NCI-H128 (cell line): Measurements from ENCODE around the gene NF1.

Source experiments
- DNase-seq: peaks from one replicate; lab custom pipeline; 2025; ENCODE audit not compliant: unreplicated experiment; lab: John Stamatoyannopoulos, UW

Gene NF1

GRCh38 chr17:31418773-31419350 is 324.1 kb downstream of the NF1 start:
- DNase-seq, result no peak

- no peak for DNase-seq
Measured at GRCh38 chr17:31422443-31422842, 327.7 kb downstream of the NF1 start.

GRCh38 chr17:31424944-31425281 is 330.1 kb downstream of the NF1 start:
- no peak for DNase-seq

- DNase-seq, result no peak
Measured at GRCh38 chr17:31425282-31426040, 330.7 kb downstream of the NF1 start.
